ENCODE results near the gene HNRNPR.
A peak's percentile ranks its signal among the peaks of the same experiment; 100 is the strongest.

The HNRNPR gene

DNA sequence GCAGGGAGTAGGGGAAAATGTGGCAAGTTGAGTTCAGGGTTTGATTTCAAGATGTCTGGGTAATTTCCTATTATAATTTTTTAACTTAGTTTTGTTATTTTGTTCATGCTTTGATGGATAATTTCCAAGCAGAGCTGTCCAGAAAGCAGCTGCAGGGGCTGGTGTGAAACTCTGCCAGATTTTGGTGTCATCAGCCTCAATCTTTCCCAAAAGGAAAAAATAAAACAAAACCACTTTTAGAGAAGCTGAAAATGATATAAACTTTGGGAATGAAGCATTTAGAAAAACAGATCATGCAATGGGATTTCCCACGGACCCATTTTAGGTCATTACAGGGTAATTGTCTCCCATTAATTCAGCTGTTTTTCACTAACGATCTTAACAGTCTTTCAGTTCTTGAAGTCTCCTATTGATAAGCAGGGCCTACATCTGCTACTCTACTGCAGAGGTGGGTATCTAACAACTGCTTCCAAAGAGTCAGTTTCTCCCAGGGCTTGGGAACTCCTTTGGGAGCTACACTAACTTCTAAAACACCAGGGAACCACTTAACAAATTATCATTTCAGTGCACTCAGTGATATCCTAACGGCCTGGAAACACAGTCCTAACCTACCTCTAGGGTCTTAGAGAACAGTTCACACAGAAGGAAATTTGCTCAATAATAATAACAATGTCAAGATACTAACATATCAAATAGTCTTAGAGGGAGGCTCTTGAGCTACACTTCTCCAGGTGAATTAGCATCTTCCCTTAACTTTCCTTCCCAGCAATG is 13.2 kb upstream of the HNRNPR start:
- no peak overlapping the region for H3K4me3 ChIP-seq (replicated peaks; ENCODE audit: low read depth, low read length)

DNA sequence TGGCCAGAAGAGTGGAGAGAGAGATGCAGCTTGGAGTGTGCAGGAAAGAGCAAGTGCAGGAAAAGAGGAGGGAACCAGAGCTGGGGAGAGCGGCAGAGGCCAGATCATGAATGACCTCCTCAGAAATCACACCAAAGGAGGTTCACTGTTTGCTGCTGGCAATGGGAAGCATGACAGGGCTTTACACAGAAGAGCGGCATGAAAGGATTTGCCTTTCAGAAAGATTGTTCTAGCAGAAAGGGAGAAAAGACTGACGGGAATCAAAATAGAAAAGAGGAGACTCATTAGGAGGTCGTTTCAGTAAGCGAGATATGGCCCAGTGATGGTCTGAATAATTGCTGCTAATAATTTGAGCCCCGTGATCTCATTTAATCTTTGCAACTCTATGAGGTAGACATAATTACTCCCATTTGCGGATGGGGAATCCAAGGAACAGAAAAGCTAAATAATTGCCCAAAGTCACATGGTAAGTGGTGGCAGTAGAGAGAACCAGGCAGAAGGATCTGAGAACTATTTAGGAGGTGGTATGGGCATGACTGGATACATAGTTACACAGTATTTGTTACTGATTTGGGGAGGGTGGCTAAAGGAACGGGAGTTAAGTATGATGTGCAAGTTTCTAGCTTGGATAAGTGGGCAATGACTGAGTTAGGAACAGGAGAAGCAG is 12.5 kb upstream of the HNRNPR start:
- H3K4me3 ChIP-seq (replicated peaks; ENCODE audit: low read depth, low read length) = no peak overlapping the region
- DNase-seq (ENCODE audit: low read depth) = no peak

More for the DNA sequence above, 13.2 kb upstream of the HNRNPR start:
- TF ChIP-seq, protein P1, sequence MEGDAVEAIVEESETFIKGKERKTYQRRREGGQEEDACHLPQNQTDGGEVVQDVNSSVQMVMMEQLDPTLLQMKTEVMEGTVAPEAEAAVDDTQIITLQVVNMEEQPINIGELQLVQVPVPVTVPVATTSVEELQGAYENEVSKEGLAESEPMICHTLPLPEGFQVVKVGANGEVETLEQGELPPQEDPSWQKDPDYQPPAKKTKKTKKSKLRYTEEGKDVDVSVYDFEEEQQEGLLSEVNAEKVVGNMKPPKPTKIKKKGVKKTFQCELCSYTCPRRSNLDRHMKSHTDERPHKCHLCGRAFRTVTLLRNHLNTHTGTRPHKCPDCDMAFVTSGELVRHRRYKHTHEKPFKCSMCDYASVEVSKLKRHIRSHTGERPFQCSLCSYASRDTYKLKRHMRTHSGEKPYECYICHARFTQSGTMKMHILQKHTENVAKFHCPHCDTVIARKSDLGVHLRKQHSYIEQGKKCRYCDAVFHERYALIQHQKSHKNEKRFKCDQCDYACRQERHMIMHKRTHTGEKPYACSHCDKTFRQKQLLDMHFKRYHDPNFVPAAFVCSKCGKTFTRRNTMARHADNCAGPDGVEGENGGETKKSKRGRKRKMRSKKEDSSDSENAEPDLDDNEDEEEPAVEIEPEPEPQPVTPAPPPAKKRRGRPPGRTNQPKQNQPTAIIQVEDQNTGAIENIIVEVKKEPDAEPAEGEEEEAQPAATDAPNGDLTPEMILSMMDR (IDR thresholded peaks at IDR 0.05; ENCODE audit: low read length, missing control alignments) = no peak
- no peak for DNase-seq (ENCODE audit: low read depth)

GRCh38 chr1:23354245-23354644 is 10.2 kb upstream of the HNRNPR start:
- no peak for DNase-seq (ENCODE audit: low read depth)
- TF ChIP-seq, protein P1 (IDR thresholded peaks at IDR 0.05; ENCODE audit: low read length, missing control alignments) = peak; percentile 4

More for the DNA sequence above, 12.5 kb upstream of the HNRNPR start:
- TF ChIP-seq, protein P1 (IDR thresholded peaks at IDR 0.05; ENCODE audit: low read length, missing control alignments) = no peak

DNA sequence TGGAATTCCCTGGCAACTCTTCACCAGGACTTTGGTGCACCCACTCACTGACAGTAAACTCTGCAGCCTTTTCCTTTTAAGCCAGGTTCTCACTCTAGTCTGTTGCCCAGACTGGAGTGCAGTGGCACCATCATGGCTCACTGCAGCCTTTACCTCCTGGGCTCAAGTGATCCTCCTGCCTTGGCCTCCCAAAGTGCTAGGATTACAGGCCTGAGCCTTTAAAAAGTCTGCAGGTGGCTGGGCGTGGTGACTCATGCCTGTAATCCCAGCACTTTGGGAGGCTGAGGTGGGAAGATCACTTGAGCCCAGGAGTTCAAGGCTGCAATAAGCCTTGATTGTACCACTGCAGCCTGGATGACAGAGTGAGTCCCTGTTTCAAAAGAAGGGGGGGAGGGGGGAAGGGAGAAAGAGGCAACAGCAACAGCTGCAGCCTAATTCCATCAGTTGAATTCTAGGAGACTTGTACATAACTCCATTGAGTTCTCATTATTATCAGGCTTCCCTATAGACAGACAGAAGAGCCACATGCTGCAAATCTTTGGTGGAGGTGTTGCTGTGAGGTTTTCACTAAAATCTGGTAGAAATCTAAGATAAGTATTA is 8.1 kb upstream of the HNRNPR start:
- DNase-seq (ENCODE audit: low read depth) = no peak
- TF ChIP-seq, protein P1 (IDR thresholded peaks at IDR 0.05; ENCODE audit: low read length, missing control alignments) = no peak
- no peak overlapping the region for H3K4me3 ChIP-seq (replicated peaks; ENCODE audit: low read depth, low read length)

More at GRCh38 chr1:23354245-23354644, 10.2 kb upstream of the HNRNPR start:
- H3K4me3 ChIP-seq (replicated peaks; ENCODE audit: low read depth, low read length) = no peak overlapping the region

DNA sequence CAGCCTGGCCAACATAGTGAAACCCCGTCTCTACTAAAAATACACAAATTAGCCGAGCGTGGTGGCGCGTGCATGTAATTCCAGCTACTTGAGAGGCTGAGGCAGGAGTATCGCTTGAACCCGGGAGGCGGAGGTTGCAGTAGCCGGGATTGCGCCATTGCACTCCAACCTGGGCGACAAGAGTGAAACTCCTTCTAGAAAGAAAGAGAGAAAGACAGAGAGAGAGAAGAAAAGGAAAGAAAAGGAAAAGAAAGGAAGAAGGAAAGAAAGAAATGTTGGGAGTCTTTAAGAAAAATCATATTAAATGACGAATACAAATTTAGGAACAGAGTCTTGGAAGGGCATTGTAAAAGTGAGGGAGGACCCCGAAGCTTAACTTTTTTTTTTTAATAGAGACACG is 1.8 kb upstream of the HNRNPR start:
- DNase-seq (ENCODE audit: low read depth) = no peak
- H3K4me3 ChIP-seq (replicated peaks; ENCODE audit: low read depth, low read length) = no peak overlapping the region
- TF ChIP-seq, protein P1 (IDR thresholded peaks at IDR 0.05; ENCODE audit: low read length, missing control alignments) = no peak

DNA sequence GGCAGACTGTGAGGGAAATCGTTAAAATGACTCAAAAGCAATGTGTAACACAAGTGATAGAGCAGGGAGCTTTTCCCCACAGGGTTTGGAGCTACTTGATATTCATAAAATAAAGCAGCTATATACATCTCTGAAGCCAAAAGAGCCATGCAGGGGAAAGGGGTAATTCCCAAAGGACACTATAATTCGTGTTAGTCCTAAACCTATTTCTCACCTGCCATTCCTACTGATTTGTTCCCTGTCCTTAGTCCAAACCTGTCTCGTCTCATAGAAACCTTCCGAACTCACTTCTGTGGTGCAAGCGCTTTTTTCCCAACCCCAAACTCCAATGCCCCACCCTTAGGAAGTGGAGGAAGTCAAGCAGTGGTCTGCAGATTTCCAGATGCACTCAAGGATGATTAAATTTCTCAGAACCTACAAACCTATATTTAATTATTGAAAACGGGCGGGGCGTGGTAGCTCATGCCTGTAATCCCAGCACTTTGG is 946 bp upstream of the HNRNPR start:
- peak overlapping the region; percentile 56 for H3K4me3 ChIP-seq (replicated peaks; ENCODE audit: low read depth, low read length)
- TF ChIP-seq, protein P1 (IDR thresholded peaks at IDR 0.05; ENCODE audit: low read length, missing control alignments) = no peak
- DNase-seq (ENCODE audit: low read depth) = no peak

All from fibroblast of pulmonary artery (primary cell).